22Rv1 (cell line): Measurements from ENCODE around the gene TMEM51.

Experiments
- CTCF ChIP-seq: fragments of 450-650 bp; IDR thresholded peaks from 2 replicates; pipeline ENCODE4 v1.5.1; 2017; ENCODE audit warnings: mild to moderate bottlenecking
- ZFX ChIP-seq: fragments of 450-650 bp; IDR thresholded peaks from 2 replicates; pipeline ENCODE4 v1.6.1; 2017; ENCODE audit warnings: antibody characterized with exemption, borderline replicate concordance

- TF ChIP-seq CTCF (no peak), ZFX (no peak)
Observed at GRCh38 chr1:15174615-15174983, 21.1 kb downstream of the TMEM51 start.
